Hematopoietic multipotent progenitor cell treated with erythropoietin and hydrocortisone succinate and interleukin-3 and kit ligand, for 15 days (in vitro differentiated cells): ENCODE results near the gene MGAT2.
"Not testable (repeated sequence)": the region's sequence is repeated elsewhere in the genome, so short reads cannot be mapped to it uniquely, and the experiment has no call there.

Source experiments
- DNase-seq: peaks from one replicate; pipeline ENCODE4 v3.0.0-alpha.2; 2015; ENCODE audit warnings: low spot score

The MGAT2 gene

DNA sequence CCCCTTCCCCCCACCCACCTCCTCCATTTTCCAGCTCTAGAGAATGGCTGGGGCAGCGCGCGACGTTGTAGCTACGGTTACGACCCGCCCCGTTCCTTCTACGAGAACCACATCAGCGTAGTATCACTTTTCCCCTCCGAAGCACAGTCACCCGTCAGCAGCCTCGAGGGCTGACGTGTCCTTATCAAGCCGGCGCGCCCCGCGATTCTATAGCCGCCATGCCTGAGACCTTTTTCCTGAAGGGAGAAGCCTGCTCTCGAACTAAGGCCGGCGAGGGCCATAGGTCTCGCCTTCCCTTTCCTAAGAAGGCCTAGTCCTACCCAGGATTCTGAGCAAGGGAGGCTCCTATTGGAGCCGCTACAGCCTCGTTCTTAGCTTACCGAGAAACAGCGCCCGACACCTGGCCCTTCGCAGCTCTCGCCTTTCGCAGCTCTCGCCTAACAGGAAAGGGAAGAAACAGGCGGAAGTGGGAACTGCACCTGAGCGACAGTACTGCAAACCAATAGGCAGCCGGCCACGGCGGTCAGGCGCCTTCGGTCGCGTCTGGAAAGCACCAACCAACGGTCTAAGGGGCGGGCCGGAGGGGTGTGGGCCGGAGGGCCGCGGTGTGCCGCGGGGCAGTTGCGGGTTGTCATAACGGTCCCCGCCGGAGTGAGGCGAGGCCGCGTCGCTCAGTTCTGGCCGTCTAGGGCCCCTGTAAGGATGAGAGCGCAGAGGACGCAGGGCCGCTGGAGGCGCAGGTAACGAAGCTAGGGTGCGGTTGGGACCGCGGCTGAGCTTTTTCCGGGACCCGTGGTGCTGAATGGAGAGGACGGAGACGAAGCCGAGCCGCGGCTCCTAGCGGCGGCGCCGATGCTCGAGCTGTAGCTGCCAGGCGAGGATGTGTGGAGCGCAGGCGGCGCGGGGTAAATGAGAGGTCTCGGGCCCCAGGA, at the start of gene MGAT2, which contains the start of gene RPL36AL:
MGAT2 (plus strand) TSS at position 618 of the 932 bp plus-strand sequence. CDS start 470 bp downstream, outside the sequence.
RPL36AL (minus strand) TSS at position 445 of the 932 bp plus-strand sequence. CDS start 1,522 bp downstream, outside the sequence.
- peak; percentile 96 for DNase-seq

DNA sequence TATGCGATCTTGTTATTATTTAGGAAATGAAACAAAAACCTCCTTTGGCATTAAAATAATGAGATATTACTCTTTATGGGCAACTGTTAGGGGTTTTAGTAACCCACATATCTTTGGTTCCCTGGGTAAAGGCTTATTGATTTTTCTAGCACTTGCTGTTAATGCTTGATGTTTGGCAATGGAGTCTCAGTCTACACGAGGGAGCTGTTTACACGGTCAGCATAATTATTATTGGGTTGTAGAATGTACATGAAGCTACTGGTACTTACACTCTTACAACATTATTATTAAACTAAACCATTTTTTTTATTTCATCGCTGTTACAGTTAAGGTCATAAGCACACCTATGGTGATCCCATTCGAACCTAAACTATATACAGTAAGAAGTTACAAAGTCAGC, 46.6 kb upstream of the MGAT2 start:
- DNase-seq = no peak

DNA sequence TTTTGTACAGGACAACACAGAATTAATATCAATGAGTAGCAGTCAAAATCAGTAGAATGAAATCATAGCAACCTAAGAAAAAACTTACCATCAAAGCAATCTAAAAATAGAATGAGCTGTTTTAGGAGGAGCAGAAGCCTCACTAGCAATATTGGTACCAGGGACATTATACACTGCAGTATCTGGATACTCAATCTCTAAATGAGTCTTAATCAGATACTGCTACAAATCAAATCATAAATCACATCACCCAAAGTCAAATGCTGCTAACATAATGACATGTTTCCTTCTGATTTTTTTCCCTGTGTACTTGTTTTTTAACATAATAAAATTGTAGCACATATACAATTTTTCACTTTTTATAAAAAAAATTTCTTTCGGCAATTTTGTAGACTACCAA, 42.5 kb upstream of the MGAT2 start:
- no peak for DNase-seq

DNA sequence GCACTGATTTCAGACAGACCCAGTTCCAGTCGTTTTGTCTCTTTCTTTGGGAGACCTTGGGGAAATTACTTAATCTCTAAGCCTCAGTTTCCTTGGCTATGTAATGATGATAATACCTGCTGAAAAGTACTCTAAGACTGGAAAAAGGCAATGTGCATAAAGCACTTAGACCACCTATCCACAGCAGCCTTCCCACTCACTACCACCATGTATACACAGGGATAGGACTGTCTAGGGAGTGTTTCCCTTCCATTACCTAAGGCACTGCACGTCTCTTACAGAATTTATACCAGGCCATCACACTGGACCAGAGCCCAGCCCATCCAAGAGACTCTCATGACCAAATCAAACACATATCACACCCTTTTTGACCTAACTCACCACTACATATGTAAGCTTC, 40.8 kb upstream of the MGAT2 start:
- DNase-seq = no peak

DNA sequence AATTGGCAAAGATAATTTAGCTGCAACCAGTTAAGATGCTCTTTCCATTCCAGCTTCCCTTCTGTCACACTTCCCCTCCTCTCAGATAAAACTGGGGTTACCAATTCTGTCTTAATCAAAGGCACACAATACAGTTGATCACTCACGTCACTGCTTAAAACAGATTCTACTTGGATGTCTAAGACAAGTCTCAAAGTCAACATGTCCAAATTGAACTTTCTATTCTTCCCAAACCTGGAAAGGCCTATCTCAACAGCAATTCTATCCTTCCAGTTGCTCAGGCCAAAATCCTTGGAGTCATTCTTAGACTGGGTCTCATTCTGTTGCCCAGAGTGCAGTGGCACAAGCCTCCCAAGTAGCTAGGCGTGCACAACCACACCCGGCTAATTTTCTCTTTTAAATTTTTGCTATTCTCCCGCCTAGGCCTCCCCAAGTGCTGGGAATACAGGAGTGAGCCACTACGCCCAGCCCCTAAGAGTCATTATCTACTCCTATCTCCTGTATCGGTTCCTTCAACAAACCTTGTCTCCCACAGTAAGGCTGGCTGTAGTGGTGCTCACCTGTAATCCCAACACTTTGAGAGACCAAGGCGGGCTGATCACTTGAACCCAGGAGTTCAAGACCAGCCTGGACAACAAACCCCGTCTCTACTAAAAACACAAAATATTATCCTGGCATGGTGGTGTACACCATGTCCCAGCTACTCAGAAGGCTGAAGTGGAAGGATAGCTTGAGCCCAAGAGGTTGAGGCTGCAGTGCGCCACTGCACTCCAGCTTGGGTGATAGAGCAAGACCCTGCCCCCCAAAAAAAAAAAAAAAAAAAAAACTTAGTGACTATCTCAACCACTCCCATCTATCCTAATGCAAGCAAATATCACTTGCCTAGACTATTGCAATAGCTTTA, 39.1 kb upstream of the MGAT2 start:
- no peak for DNase-seq

DNA sequence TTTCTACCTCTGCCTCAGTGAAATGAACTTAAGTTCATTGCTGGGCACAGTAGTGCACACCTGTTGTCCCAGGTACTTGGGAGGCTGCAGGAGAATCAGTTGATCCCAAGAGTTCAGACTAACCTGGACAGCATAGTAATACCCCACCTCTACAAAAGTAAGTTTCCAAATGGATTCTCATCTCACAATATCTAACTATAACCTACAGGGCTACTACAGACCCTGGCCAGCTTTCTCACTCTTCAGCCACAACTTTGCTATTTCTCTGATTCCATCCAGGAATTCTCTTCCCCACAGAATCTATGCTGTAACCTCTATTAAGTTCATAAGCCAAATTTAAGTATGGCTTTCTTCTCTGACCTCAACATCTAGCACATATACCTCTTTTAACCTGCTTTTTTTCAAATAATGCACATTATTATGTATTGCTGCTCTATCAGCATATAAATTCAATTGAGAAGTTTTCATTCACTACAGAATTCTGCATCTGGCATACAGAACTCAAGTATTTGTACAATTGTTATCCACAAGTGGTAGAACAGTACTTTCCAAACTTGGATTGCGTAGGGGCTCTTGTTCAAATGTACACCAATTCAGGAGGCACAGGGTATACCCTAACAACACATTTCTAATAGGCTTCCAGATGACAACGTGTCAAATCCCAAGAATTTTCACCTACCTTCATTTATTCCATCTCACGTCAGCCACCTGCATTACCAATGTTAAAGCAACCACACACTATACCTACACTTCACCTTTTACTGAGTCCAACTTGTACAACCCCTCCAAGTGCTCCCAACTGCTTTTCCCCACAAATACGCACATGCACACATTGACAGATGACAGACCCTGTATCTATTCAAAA, 38.3 kb upstream of the MGAT2 start:
- DNase-seq = no peak

DNA sequence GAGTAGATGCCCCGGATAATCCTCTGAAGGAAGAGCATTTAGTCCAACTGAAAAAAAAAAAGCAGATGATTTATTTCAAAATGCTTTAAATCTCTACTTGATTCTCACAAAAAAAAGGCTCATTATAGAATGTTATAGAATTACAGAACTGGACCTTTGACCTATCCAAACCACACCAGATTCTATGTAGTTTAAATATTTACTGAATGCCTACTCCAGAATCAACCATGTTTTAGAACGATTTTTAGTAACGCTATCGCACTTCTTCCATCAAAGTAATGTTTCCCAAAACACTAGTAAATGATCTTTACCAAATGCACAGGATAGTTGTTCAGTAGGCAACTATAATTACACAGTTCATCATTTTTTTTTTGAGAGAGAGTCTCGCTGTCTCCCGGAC, 37.0 kb upstream of the MGAT2 start:
- no peak for DNase-seq

DNA sequence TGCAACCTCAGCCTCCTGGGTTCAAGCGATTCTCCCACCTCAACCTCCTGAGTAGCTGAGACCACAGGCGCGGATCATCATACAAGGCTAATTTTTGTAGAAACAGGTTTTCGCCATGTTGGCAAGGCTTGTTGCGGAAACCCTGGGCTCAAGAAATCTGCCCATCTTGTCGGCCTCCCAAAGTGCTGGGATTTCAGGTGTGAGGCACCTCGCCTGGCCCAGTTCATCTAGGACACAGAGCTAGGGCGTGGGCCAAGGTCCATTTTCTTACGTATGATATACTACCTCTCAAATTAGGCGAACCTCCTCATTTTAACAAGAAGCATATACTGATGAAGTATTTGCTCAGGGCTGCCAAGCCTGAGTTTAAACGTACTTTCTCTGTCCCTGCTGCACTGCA, 36.5 kb upstream of the MGAT2 start:
- no peak for DNase-seq

DNA sequence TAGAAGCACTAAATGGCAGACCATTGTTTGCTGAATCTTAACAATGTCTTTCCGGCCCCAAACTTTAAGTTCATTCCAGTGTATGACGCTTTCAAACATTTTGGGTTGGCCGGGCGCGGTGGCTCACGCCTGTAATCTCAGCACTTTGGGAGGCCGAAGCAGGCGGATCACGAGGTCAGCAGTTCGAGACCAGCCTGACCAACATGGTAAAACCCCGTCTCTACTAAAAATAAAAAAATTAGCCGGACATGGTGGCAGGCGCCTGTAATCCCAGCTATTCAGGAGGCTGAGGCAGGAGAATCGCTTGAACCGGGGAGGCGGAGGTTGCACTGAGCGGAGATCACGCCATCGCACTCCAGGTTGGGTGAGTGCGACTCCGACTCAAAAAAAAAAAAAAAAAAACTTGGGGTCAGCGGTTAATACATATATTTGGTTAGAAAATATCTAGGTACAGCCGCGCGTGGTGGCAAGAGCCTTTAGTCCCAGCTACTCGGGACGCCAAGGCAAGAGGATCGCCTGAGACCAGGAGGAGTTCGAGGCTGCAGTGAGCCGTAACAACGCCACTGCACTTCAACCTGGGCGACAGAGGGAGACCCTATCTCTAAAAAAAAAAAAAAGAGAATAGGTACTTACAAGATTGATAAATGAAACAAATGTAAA, 35.5 kb upstream of the MGAT2 start:
- DNase-seq = not testable (repeated sequence)

DNA sequence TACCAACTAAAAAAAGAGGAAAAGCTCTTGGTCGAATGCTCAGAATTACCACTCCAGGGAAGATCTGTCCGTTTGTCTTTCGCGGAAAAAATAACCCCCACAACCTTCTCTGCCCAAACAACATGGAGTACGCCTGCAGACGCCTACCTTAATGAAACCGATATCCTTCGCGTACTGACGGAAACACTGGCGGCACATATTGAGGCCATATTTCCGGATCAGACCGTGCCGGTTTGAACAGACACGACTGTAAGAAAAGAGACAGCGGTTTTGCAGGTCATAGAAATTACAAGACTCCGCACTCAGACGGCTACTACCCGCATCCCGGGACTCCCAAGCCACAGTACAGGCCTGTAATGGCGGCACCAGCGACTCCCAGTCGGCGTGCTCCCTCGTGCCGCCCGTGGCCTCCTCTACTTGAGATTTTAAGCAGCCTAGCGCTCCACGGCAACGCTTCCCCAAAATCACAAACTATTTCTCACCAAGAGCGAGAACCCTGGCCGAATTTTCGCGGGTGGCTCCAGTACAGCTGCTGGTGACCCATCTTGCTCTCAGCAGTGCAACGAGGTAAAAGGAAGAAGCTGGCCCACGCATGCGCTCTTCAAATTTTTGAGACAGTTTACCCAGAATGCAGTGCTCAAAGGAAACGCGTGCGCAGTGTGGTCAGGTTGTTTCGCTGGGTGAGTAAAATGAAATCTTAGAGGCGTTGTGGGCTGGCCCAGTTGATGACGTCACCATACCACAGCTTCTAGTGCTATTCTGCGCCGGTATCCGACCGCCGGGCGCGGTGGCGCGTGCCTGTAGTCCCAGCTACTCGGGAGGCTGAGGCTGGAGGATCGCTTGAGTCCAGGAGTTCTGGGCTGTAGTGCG, 34.6 kb upstream of the MGAT2 start, which contains the start of gene RPS29:
RPS29 (minus strand) TSS at position 578 of the 870 bp plus-strand sequence; CDS start at position 544, 34 bp downstream.
- DNase-seq = peak; percentile 99

DNA sequence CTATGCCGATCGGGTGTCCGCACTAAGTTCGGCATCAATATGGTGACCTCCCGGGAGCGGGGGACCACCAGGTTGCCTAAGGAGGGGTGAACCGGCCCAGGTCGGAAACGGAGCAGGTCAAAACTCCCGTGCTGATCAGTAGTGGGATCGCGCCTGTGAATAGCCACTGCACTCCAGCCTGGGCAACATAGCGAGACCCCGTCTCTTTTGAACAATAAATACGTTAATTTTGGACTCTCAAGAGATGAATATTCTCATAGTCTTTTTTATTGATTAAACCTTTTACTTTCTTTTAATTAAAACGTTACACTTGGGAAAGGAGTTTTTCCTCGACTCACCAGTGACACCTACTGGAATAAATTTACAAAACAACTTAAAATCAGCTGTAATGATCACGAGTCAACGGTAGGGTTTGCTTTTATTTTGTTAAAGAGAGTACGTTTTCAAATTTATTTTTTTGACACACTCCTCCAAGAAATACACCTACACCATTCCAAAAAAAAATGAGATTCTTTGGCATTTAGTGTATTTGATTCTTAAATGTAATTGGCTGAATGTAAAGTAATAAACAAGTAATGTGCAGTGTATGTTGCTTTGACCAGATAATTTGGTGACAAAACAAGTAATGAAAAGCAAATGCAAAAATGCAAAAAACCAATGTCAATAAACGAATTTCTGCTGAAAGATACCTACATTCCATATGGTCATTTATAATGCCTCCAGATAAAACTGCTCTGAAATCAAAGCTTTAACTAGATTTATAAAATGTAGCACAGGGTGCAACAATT, 33.7 kb upstream of the MGAT2 start:
- DNase-seq = peak; percentile 89

DNA sequence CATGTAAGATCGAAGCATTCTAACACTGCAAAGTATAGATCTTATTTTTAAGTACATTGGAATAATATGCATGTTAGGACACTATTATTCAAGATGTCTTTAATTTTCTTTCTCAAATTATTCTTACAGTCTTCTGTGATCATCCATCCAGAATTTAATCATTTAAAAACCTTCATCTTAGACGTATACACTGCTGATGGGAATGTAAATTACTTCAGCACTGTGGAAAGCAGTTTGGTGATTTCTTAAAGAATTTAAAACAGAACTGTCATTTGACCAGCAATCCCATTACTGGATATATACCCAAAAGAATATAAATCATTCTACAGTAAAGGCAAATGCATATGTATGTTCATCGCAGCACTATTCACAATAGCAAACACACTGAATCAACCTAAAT, 31.2 kb upstream of the MGAT2 start:
- DNase-seq = no peak

DNA sequence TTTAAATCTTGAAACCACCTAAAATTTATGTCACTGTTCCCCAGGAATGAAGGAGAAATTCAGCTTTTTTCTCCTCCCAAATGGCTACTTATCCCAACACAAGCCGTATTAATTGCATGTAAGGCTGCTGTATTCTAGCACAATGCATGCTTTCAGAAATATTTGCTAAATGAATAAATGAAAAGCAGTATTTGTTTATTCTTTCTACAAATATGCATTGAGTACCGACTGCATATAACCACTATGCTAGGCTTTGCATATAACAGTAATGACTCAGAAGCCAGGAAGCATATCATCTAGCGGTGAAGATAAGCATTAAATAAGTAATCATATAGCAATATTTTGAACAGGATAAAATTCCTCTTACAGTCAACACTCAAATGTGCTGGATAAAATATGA, 27.6 kb upstream of the MGAT2 start:
- no peak for DNase-seq

DNA sequence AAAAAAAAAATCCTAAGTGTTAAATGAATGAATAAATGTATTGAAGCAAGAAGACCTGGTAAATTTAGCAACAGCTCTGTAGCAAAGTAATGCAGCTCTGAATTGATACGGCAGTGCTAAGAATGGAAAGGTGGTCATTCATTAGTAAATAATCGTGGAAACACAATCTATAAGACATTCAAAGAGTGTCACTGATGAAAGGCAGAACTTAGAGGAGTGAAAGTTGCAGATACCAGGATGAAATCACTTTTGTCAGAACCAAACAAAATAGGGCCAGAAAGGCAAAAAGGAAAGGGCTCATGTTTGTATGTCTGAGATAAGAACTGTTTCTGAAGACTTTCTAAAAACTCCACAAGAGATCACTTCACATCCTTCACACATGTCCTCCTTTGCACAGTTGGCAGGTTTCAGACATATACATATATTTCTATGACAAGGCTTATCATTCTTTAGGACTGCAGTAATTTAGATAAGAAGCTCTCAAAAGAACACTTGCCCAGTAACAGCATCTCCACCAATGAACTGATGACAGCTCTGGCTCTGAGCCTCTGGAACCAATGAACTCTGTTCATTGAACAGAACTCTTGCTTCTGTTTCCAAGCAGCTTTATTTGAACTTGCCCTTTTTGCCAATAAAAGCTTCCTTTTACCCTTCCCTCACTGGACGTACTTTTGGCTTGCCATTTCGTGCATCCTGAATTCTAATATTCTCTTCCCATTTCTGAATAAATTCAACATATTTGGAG, 26.1 kb upstream of the MGAT2 start:
- peak; percentile 76 for DNase-seq

DNA sequence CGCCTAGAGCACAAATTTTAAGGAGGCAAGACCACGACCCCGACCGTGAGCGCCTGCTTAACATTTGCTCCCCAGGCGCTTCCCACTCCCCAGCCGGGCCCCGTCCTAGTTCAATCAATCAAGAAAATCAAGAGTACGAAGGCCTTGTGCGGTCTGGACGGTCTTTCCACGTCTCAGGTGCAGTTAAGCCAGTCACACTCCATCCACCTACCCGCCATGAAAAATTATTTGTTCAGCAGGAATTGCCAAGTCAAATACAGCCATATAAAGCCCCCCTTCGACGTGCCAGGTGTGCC, 22.5 kb upstream of the MGAT2 start:
- DNase-seq = no peak

DNA sequence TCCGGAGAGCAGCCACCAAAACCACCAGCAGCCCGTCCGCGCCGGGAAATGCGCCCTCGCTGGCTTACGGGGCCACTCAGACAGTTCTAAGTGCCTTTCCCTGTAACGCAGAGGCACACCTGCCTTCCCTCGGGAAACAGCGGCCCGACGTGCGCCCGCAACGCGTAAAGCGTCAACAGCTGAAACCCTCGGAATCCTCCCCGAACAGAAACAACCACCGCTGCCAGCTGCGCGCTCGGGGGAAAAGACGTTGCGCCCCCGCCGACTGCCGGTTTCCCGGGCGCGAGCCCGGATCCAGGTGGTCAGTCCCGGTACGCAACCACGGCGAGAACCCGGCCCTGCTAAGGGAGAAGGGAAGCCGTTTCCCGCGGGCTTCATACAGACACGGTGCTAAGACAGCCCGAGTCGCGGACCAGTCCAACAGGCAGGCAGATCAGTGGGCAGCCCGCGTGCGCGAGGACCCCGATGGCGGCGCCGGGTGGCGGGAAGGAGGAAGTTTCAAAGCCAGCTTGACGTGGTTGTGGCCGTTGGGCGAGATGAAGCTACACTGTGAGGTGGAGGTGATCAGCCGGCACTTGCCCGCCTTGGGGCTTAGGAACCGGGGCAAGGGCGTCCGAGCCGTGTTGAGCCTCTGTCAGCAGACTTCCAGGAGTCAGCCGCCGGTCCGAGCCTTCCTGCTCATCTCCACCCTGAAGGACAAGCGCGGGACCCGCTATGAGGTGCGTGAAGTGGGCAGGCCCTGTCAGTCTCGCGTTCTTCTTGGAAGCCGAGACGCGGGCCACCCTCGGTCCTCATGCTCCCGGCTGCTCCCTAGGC, 21.9 kb upstream of the MGAT2 start, which contains the start of gene LRR1:
LRR1 (plus strand) TSS at position 456 of the 816 bp plus-strand sequence; CDS start at position 537, 81 bp downstream.
- peak; percentile 85 for DNase-seq

DNA sequence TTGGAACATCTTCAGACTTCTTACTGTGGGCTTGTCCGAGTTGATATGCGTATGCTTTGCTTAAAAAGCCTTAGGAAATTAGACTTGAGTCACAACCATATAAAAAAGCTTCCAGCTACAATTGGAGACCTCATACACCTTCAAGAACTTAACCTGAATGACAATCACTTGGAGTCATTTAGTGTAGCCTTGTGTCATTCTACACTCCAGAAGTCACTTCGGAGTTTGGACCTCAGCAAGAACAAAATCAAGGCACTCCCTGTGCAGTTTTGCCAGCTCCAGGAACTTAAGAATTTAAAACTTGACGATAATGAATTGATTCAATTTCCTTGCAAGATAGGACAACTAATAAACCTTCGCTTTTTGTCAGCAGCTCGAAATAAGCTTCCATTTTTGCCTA, 13.0 kb upstream of the MGAT2 start:
- no peak for DNase-seq

DNA sequence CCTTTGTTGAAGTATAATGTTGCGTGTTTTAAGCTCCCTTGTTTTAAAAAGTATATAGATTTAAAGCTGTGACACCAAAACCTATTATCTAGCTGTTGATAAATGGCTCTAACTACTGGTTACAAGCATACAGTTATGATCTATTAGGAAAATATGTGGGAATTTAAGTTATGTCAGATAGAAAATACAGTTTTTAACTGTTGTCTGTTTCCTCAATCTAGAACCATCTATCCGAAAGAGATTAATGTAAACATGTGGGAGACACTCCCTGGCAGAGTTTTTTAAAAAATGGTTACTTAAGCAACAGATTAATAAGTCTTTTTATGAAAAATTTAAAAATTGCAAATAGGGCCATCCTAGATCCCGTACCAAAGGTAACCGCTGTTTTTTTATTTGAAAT, 8.3 kb upstream of the MGAT2 start:
- DNase-seq = no peak
